ENCODE measurements around the gene GPAT3.

GPAT3 gene

DNA sequence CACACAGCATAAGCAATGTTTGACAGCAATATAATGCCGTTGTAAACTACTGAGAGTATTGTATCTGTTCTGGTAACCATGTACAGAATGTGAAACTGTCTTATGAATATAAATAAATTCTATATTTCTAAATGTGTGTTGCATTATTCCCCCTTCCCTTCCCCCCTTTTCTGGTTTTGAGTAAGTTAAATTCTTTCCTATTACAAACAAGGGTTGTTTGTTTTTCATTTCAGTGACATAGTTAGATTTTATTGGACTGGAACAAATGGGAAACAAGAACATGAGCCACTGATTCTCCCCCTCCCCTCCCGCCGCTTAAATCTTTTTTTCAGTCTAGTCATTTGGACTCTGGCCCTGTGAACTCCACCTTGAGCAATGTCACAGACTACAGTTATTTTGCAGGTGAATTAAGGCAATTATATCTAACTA, 69.8 kb downstream of the GPAT3 start:
- TF ChIP-seq, protein P1, sequence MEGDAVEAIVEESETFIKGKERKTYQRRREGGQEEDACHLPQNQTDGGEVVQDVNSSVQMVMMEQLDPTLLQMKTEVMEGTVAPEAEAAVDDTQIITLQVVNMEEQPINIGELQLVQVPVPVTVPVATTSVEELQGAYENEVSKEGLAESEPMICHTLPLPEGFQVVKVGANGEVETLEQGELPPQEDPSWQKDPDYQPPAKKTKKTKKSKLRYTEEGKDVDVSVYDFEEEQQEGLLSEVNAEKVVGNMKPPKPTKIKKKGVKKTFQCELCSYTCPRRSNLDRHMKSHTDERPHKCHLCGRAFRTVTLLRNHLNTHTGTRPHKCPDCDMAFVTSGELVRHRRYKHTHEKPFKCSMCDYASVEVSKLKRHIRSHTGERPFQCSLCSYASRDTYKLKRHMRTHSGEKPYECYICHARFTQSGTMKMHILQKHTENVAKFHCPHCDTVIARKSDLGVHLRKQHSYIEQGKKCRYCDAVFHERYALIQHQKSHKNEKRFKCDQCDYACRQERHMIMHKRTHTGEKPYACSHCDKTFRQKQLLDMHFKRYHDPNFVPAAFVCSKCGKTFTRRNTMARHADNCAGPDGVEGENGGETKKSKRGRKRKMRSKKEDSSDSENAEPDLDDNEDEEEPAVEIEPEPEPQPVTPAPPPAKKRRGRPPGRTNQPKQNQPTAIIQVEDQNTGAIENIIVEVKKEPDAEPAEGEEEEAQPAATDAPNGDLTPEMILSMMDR (IDR thresholded peaks at IDR 0.05; ENCODE audit: low read depth, low read length, missing control alignments) = no peak
- Histone ChIP-seq H3K27ac (no peak overlapping the region), H3K27me3 (replicated peaks) (no peaks in the 10 kb centered on the region), H3K36me3 (replicated peaks) (no peaks in the 10 kb centered on the region), H3K4me3 (ENCODE audit: low read depth, low read length) (no peak overlapping the region)
- DNase-seq = no peak
- in situ Hi-C loops (cut with HindIII; ENCODE audit: low pct_ligation_motif_present, low sequenced_read_pairs) = no loop called here

DNA sequence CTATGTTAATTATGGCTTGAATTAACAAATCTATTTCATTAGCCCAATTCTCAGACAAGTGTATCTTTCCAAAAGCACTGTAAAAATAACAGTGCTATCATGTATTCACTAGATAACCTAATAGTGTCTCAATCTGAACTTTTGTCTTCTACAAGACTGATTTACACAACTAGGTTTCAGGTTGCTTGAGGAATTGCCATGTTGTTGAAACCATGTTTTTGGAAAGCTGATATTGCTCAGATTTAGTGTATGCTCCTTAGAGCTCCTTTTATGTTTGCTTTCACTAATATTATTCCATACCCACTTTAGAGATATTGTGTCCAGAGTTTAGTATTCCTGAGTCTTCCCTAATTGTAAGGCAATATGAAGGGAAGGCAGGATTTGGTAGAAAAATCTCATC, 70.6 kb downstream of the GPAT3 start:
- in situ Hi-C loops (cut with HindIII; ENCODE audit: low pct_ligation_motif_present, low sequenced_read_pairs) = no loop called here
- TF ChIP-seq, protein P1 (IDR thresholded peaks at IDR 0.05; ENCODE audit: low read depth, low read length, missing control alignments) = no peak
- H3K27ac ChIP-seq = no peak overlapping the region

DNA sequence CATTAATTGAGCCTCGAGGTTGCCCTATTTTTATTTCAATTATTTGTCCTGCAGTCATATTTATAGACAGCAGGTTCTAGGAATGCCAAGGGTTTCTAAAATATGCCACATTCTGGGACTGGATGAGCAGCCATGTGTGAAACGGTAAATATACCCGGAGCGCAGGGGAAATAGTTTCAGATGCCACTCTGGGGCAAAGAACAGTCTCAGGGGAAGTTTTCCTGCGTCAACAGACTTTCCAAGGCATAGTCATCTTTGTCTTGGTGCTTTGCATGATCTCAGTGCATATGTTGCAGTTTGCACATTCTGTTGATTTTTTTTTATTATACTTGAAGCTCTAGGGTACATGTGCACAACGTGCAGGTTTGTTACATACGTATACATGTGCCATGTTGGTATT, 71.0 kb downstream of the GPAT3 start:
- no peak overlapping the region for H3K27ac ChIP-seq
- in situ Hi-C loops (cut with HindIII; ENCODE audit: low pct_ligation_motif_present, low sequenced_read_pairs) = no loop called here
- no peak overlapping the region for H3K4me3 ChIP-seq (ENCODE audit: low read depth, low read length)
- DNase-seq = no peak
- TF ChIP-seq, protein P1 (IDR thresholded peaks at IDR 0.05; ENCODE audit: low read depth, low read length, missing control alignments) = no peak
- no peaks in the 10 kb centered on the region for H3K36me3 ChIP-seq (replicated peaks)
- H3K27me3 ChIP-seq (replicated peaks) = no peaks in the 10 kb centered on the region

More for the DNA sequence above, 70.6 kb downstream of the GPAT3 start:
- no peaks in the 10 kb centered on the region for H3K36me3 ChIP-seq (replicated peaks)
- H3K27me3 ChIP-seq (replicated peaks) = no peaks in the 10 kb centered on the region
- DNase-seq = no peak
- H3K4me3 ChIP-seq (ENCODE audit: low read depth, low read length) = no peak overlapping the region

DNA sequence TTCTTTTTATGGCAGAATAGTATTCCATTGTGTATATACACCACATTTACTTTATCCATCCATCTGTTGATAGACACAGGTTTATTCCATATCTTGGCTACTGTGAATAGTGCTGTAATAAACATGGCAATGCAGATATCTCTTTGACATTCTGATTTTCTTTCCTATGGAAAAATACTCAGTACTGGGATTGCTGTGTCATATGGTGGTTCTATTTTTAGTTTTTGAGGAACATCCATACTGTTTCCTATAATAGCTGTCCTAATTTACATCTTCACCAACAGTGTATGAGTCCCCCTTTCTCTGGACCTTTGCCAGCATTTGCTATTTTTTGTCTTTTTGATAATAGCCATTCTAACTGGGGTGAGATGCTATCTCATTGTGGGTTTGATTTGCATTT, 73.5 kb downstream of the GPAT3 start:
- no peaks in the 10 kb centered on the region for H3K36me3 ChIP-seq (replicated peaks)
- H3K27ac ChIP-seq = no peak overlapping the region
- TF ChIP-seq, protein P1 (IDR thresholded peaks at IDR 0.05; ENCODE audit: low read depth, low read length, missing control alignments) = no peak
- in situ Hi-C loops (cut with HindIII; ENCODE audit: low pct_ligation_motif_present, low sequenced_read_pairs) = no loop called here
- no peak overlapping the region for H3K4me3 ChIP-seq (ENCODE audit: low read depth, low read length)
- DNase-seq = no peak
- no peaks in the 10 kb centered on the region for H3K27me3 ChIP-seq (replicated peaks)

DNA sequence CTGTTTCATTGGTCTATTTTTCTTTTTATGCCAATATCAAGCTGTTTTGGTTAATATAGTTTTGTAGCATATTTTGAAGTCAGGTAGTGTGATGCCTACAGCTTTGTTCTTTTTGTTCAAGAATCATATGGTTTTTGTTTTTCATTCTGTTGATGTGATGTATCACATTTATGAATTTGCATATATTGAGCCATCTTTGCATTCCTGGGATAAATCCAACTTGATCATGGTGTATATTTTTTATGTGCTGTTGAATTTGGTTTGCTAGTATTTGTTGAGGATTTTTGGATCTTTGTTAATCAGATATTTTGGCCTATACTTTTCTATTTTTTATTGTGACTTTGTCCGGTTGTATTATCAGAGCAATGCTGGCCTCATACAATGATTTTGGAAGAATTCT, 74.8 kb downstream of the GPAT3 start:
- no peak overlapping the region for H3K27ac ChIP-seq
- H3K4me3 ChIP-seq (ENCODE audit: low read depth, low read length) = no peak overlapping the region
- no peak for DNase-seq
- TF ChIP-seq, protein P1 (IDR thresholded peaks at IDR 0.05; ENCODE audit: low read depth, low read length, missing control alignments) = no peak
- no peaks in the 10 kb centered on the region for H3K27me3 ChIP-seq (replicated peaks)
- no peaks in the 10 kb centered on the region for H3K36me3 ChIP-seq (replicated peaks)
- in situ Hi-C loops (cut with HindIII; ENCODE audit: low pct_ligation_motif_present, low sequenced_read_pairs) = no loop called here

DNA sequence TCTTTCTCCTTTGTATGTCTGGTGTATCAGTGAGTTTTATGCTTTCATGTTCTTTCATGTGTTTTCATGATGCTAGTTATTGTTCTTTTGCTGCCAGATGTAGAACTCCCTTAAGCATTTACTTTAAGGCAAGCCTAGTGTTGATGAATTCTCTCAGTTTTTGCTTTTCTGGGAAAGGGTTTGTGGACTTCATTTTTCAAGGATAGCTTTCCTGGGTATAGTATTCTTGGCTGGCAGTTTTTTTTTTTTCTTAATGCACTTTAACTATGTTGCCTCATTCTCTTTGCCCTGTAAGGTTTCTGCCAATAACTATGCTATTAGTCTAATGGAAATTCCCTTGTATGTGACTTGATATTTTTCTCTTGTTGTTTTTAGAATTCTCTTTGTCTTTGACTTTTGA, 77.1 kb downstream of the GPAT3 start:
- H3K4me3 ChIP-seq (ENCODE audit: low read depth, low read length) = no peak overlapping the region
- in situ Hi-C loops (cut with HindIII; ENCODE audit: low pct_ligation_motif_present, low sequenced_read_pairs) = no loop called here
- DNase-seq = no peak
- H3K27me3 ChIP-seq (replicated peaks) = no peaks in the 10 kb centered on the region
- H3K27ac ChIP-seq = no peak overlapping the region
- no peaks in the 10 kb centered on the region for H3K36me3 ChIP-seq (replicated peaks)
- TF ChIP-seq, protein P1 (IDR thresholded peaks at IDR 0.05; ENCODE audit: low read depth, low read length, missing control alignments) = no peak

Data from brain microvascular endothelial cell (primary cell).